Adrenal gland (tissue), 5 donors: Measurements from ENCODE around the gene MAGI1.

ENCODE experiments used
- CTCF ChIP-seq, 6 experiments: fragments of 450-650 bp in 4 of 6; fragments of 200-600 bp in 2 of 6; sonication (generic) in 1 of 6; IDR thresholded peaks; 1 replicate in 5 of 6; 2 replicates in 1 of 6; pipeline versions ENCODE4 v1.5.1 to v1.8.0; 2016 to 2021; ENCODE audit warnings: antibody characterized with exemption in 6 of 6, mild to moderate bottlenecking in 2 of 6, moderate library complexity in 1 of 6
- POLR2A ChIP-seq, 2 donors: fragments of 450-650 bp; IDR thresholded peaks; one replicate each; pipeline ENCODE4 v1.6.1; 2017; ENCODE audit warnings: antibody characterized with exemption in 2 of 2, mild to moderate bottlenecking in 2 of 2, moderate library complexity in 1 of 2
- donor health status: DM: no; HTN: no; CAD: no.

- no peak for TF ChIP-seq CTCF (IDR thresholded peaks at IDR 0.05)
- no peak for TF ChIP-seq POLR2A (IDR thresholded peaks at IDR 0.05)
These were observed 17.0 kb downstream of the MAGI1 start for GRCh38 chr3:66021731-66022131.
